ENCODE results near the gene HSPB7. TPM values are rescaled to one million over a fixed set of nuclear protein-coding genes. Genes with fewer than 3 reads are reported as not detected.
"Not testable (repeated sequence)": the region's sequence is repeated elsewhere in the genome, so short reads cannot be mapped to it uniquely, and the experiment has no call there.

The HSPB7 gene
- total RNA-seq, 1 experiment from 2014 or later, result not detected

DNA sequence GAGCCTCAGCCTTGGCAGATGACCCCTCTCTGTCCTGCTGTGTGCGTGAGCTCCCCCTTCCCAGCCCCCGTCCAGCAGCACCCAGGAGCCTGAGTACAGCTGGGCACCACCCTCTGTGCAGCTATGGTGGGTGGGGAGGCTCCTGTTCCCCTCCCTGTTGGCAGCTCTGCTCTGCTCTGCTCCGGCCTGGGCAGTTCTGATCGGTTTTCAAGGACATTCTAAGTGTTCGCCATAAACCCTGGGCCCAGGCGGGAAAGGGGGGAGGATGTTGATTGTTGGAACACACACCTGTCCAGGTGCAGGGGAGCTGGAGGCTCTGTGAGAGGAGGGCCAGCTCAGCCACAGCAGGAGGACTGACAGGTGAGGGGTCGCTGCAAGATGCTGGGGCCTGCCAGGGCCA is 25.7 kb upstream of the HSPB7 start, which contains the start of gene CLCNKB:
CLCNKB (plus strand) TSS at position 262 of the 400 bp plus-strand sequence. CDS start 711 bp downstream, outside the sequence.
- Histone ChIP-seq H3K4ac (ENCODE audit: low read depth, low read length) (no peak within 1 kb of the TSS), H3T11ph (ENCODE audit: low read length) (no peak within 1 kb of the TSS), H3K4me1 (ENCODE audit: insufficient read depth, low read length) (no peaks in the 10 kb centered on the region), H3K27me3 (ENCODE audit: insufficient read depth, low read length) (no peaks in the 10 kb centered on the region), H2AFZ (ENCODE audit: low read length) (no peak within 1 kb of the TSS), H4K91ac (ENCODE audit: insufficient read length, low read depth, low read length) (no peak within 1 kb of the TSS), H4K20me1 (ENCODE audit: control insufficient read depth, insufficient read depth, insufficient read length) (no peaks in the 10 kb centered on the region), H2AK5ac (ENCODE audit: insufficient read length, low read length) (no peak within 1 kb of the TSS), H2BK12ac (ENCODE audit: insufficient read length, low read depth, low read length) (no peak within 1 kb of the TSS), H3K79me1 (ENCODE audit: insufficient read depth, low read depth, low read length, poor library complexity, severe bottlenecking) (no peaks in the 10 kb centered on the region), H3K23ac (ENCODE audit: insufficient read length, low read depth, low read length) (no peak within 1 kb of the TSS), H2BK15ac (ENCODE audit: low read depth, low read length) (no peak within 1 kb of the TSS), H3K18ac (ENCODE audit: insufficient read length, low read depth, low read length) (no peak within 1 kb of the TSS), H4K8ac (replicated peaks; ENCODE audit: insufficient read length, low read depth, low read length) (no peak within 1 kb of the TSS), H3K14ac (ENCODE audit: insufficient read depth, low read length) (no peak within 1 kb of the TSS), H3K4me2 (ENCODE audit: insufficient read depth, insufficient read length, low read length) (no peak within 1 kb of the TSS), H2BK5ac (ENCODE audit: insufficient read length, low read length) (no peak within 1 kb of the TSS), H4K5ac (ENCODE audit: insufficient read length, low read depth, low read length) (no peak within 1 kb of the TSS), H3K9me3 (ENCODE audit: control insufficient read depth, low read depth, low read length) (no peaks in the 10 kb centered on the region), H3K56ac (ENCODE audit: insufficient read length, low read depth, low read length) (no peak within 1 kb of the TSS), H3K79me2 (ENCODE audit: insufficient read depth, low read length) (no peaks in the 10 kb centered on the region), H2BK120ac (ENCODE audit: low read depth, low read length, poor library complexity, severe bottlenecking) (no peak within 1 kb of the TSS), H3K23me2 (ENCODE audit: insufficient read length, low read depth, low read length, poor library complexity, severe bottlenecking) (no peaks in the 10 kb centered on the region), H3K27ac (ENCODE audit: insufficient read length, low read depth, low read length) (no peak within 1 kb of the TSS), H2BK20ac (ENCODE audit: low read depth, low read length, poor library complexity, severe bottlenecking) (no peak within 1 kb of the TSS), H3K9ac (ENCODE audit: extremely low read depth, insufficient read length, low read length) (no peak within 1 kb of the TSS)
- H3K4me3 Mint-ChIP-seq, result no peak within 1 kb of the TSS
- no peaks in the 10 kb centered on the region for H3K36me3 Mint-ChIP-seq (ENCODE audit: insufficient read depth in 1 of 3, low read depth in 3 of 3)
- no CpG with 5 or more reads among the region's 7 CpGs for WGBS (ENCODE audit: extremely low coverage, insufficient read length, low lambda C conversion rate)
- no peak within 1 kb of the TSS; a peak in 1 of 7 replicates for H3K27ac Mint-ChIP-seq
- no peak for TF ChIP-seq CTCF (conservative IDR thresholded peaks at IDR 0.05)
- no peak for DNase-seq
- no peaks in the 10 kb centered on the region for H3K9me3 Mint-ChIP-seq
- H3K27me3 Mint-ChIP-seq (ENCODE audit: low read depth), result peaks cover 31% of the 10 kb centered on the region
- peaks cover 0 to 12% of the 10 kb centered on the region in 2 experiments; a peak in 2 of 4 replicates for H3K4me1 Mint-ChIP-seq

GRCh38 chr1:16042654-16043053 is 24.8 kb upstream of the HSPB7 start:
- H3K9ac ChIP-seq (ENCODE audit: extremely low read depth, insufficient read length, low read length); H2BK12ac ChIP-seq (ENCODE audit: insufficient read length, low read depth, low read length); H3K4me1 ChIP-seq (ENCODE audit: insufficient read depth, low read length); H3K79me1 ChIP-seq (ENCODE audit: insufficient read depth, low read depth, low read length, poor library complexity, severe bottlenecking); H3K18ac ChIP-seq (ENCODE audit: insufficient read length, low read depth, low read length); H2AK5ac ChIP-seq (ENCODE audit: insufficient read length, low read length); H3K79me2 ChIP-seq (ENCODE audit: insufficient read depth, low read length); H3K14ac ChIP-seq (ENCODE audit: insufficient read depth, low read length); H3K23ac ChIP-seq (ENCODE audit: insufficient read length, low read depth, low read length); H3T11ph ChIP-seq (ENCODE audit: low read length); H3K4ac ChIP-seq (ENCODE audit: low read depth, low read length); H4K91ac ChIP-seq (ENCODE audit: insufficient read length, low read depth, low read length); H3K56ac ChIP-seq (ENCODE audit: insufficient read length, low read depth, low read length); H3K9me3 ChIP-seq (ENCODE audit: control insufficient read depth, low read depth, low read length); H3K4me3 Mint-ChIP-seq; H2BK5ac ChIP-seq (ENCODE audit: insufficient read length, low read length); H2BK15ac ChIP-seq (ENCODE audit: low read depth, low read length); H3K4me2 ChIP-seq (ENCODE audit: insufficient read depth, insufficient read length, low read length); DNase-seq; H3K9me3 Mint-ChIP-seq; H4K20me1 ChIP-seq (ENCODE audit: control insufficient read depth, insufficient read depth, insufficient read length); H3K36me3 Mint-ChIP-seq (ENCODE audit: insufficient read depth in 1 of 3, low read depth in 3 of 3); H3K27me3 ChIP-seq (ENCODE audit: insufficient read depth, low read length); H2BK120ac ChIP-seq (ENCODE audit: low read depth, low read length, poor library complexity, severe bottlenecking); H2AFZ ChIP-seq (ENCODE audit: low read length); H4K5ac ChIP-seq (ENCODE audit: insufficient read length, low read depth, low read length); H3K27ac ChIP-seq (ENCODE audit: insufficient read length, low read depth, low read length); H4K8ac ChIP-seq (replicated peaks; ENCODE audit: insufficient read length, low read depth, low read length); H3K23me2 ChIP-seq (ENCODE audit: insufficient read length, low read depth, low read length, poor library complexity, severe bottlenecking); H3K27ac Mint-ChIP-seq; H2BK20ac ChIP-seq (ENCODE audit: low read depth, low read length, poor library complexity, severe bottlenecking): not testable (repeated sequence)
- H3K27me3 Mint-ChIP-seq (ENCODE audit: low read depth), result peaks cover 28% of the 10 kb centered on the region
- WGBS (ENCODE audit: extremely low coverage, insufficient read length, low lambda C conversion rate), result no CpG with 5 or more reads among the region's 9 CpGs
- H3K4me1 Mint-ChIP-seq, result peaks cover 0 to 12% of the 10 kb centered on the region in 2 experiments; a peak in 3 of 4 replicates
